AG08395 (cell line): ENCODE data around the gene BLOC1S6.
"Not testable (repeated sequence)": the region's sequence is repeated elsewhere in the genome, so short reads cannot be mapped to it uniquely, and the experiment has no call there.

Experiments
- DNase-seq: peaks from one replicate; pipeline ENCODE4 v3.0.0; 2012; ENCODE audit warnings: mixed read lengths, low spot score

The BLOC1S6 gene

DNA sequence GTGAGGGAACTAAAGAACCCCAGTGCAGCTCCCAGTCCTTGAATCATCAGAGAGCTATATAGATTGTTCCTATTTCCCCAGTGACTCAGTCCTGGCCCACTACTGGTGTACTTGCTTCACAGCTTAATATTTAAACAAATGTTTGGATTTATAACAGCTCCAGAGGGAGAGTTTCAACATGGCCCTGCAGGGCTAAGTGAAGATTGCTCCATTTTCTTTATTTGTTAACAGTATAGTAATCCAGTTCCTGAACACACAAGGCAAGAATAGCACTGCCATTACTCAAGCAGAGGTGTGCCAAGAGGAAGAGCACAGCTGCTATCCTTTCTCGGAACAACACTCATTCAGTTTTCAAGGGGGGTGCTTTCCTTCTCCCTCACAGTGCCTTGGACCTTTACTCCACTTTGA, 54.2 kb downstream of the BLOC1S6 start:
- DNase-seq: peak; percentile 67

DNA sequence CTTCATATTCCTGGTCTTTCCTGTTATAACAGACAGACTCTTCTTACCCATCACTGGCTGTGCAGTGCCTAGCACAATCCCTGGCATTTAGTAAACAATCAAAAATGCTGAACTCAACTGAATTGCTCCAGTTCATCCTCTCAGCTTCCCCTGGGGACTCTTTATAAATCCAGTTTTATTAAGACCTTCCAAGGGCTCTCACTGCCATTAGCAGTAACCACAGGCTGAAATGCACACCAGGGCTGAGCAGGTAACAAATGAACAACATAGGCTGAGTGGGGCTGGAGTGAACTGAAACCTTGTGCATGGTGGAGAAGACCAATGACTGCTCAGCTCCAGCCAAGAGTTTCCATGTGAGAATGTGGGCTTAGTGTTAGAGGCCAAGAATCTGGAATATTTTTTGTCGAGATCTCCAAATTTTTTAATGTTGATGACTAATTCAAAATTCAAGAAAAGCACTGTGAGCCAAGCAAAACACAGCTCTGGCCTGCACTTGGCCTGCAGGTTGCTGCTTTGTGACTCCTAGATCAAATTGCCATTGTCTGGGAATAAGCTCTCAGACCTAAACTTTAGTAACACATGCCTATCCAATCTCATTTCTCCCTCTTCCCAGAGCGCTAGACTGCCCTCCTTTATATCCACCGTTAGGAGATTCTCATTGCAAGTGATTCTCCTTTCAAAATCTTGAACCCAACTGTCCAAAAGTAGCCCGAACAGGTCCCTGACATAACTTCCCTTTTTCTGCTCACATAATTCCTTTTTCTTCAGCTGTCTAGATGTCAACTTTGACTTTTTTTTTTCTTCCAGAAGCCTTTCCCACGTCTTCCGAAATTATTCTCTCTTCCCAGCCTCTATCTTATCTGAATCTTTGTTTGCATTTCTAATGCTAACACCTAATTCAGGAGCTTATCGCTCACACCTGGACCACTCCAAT, 55.1 kb downstream of the BLOC1S6 start:
- DNase-seq: peak; percentile 89

DNA sequence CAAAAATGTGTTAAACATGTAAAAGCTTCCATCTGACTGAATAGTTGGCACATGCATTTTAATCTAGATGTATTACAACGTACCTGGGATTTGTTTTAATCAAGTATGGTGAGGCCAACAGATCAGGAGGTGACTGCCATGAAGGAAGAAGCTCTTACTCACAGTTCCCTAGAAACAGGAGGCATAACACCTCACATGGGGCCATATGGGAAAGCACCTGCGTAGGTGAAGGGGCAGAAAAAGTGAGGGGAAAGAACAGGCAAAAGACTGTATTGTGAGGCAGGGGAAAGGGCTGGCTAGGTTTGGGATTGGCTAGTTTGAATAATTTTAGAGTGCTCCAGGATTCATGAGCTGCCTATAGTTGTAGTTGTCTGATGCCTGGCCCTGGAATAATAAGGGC, 57.3 kb downstream of the BLOC1S6 start:
- no peak for DNase-seq

DNA sequence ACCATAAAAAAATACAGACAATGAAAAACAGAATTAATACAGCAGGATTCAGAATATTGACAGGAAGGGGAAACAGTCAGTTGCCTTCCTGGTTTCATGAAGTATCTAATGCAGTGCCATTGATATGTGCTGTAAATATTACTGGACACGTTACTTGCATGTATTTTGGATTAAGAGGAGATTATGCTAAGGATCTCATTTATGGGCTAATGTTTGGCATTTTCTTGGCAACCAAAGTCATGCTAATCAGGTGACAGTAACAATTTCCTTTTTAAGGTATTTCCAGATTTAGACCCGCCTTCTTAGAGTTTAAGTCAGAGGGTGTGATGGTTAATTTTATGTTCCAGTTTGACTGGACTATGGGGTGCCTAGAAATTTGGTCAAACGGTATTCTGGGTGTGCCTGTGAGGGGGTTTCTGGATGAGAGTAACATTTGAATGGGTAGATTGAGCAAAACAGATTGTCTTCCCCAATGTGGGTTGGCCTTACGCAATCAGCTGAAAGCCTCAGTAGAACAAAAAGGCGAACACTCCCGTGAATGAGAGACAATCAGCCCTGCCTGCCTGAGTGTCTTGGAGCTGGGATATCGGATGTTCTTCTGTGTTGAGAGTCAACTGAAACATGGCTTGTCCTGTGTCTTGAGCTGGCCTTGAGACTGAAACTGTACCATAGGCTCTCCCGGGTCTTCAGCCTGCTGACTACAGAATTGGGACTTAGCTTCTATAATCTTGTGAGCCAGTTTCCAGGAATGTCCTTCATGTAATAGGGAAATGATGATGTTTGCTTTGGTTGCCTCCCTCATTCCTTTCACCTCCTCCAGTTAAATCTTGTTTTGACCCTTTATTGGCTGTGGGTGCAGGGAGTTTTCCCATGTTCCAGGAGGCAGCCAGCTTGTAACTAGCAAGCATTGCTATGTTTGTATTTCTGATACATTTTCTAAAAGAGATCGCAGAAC, 58.1 kb downstream of the BLOC1S6 start:
- DNase-seq: peak; percentile 51

DNA sequence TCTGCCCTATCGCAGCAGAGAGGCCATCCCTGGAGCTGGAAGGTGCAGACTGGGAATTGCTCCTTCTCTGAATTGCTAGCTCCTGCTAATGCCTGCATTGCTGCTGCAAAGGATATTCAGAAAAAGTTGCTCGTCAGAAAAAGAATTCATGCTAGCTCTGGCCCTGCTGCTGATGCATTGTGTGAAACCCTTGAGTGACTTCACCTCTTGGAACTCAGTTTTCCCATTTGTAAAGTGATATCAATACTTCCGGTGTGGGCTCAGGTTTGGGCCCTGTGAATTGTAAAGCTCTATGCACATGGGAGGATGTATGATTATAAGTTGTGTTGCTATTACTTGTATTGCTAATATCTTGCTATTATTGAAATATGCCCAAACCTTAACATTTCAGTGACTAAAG, 59.0 kb downstream of the BLOC1S6 start:
- DNase-seq: no peak

DNA sequence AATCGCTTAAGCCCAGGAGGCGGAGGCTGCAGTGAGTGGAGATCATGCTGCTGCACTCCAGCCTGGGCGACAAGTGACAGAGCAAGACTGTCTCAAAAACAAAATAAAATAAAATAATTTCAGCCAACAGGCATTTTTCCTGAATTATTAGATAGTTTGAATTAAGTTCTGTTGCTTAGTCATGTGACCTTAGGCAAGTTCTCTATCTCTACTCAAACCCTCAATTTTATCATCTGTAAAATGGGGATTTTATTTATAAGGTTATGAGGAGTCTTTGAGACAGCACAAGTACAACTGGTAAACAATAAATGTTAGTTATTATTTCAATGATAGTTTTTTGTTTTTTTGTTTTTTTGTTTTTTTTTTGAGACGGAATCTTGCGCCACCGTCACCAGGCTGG, 60.6 kb downstream of the BLOC1S6 start:
- DNase-seq: no peak

DNA sequence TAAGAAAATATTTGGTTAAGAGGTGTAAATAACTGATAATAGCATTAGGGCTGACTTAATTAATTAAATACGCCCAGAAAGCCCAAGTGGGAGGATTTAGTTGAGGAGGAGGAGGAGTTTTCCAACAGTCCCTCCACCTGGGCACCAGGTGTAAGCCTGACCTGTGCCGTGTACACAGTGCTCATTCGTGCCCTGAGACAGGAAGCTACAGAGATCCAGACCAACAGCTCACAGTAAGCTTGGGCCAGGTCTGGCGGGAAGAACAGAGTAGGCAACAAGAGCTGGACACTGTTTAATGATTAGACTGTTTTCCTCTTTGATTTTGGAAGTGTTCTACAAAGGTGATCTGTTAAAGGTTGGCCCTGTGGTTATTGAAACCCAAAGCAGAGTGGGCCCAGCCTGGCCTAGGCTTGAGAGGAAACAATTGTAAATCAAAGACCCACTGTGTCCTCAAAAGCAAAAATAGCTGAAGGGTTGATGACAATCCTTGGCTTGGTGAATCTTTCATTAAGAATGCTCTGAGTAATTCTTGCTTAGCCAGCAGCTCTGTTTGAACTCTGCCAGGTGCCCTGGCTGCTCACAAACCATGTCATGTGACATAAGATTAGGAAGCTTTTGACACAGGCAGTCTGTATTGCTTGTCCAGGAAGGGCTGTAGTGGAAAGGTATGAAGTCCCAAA, 61.5 kb downstream of the BLOC1S6 start:
- DNase-seq: peak; percentile 47

DNA sequence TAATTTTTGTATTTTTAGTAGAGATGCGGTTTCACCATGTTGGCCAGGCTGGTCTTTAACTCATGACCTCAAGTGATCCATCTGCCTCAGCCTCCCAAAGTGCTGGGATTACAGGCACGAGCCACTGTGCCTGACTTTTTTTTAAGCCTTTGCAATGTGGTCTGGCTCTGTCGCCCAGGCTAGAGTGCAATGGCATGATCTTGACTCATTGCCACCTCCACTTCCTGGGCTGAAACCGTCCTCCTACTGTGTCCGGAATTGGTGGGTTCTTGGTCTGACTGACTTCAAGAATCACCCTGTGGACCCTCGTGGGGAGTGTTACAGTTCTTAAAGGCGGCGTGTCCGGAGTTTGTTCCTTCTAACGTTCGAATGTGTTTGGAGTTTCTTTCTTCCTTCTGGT, 62.8 kb downstream of the BLOC1S6 start:
- DNase-seq: not testable (repeated sequence)

DNA sequence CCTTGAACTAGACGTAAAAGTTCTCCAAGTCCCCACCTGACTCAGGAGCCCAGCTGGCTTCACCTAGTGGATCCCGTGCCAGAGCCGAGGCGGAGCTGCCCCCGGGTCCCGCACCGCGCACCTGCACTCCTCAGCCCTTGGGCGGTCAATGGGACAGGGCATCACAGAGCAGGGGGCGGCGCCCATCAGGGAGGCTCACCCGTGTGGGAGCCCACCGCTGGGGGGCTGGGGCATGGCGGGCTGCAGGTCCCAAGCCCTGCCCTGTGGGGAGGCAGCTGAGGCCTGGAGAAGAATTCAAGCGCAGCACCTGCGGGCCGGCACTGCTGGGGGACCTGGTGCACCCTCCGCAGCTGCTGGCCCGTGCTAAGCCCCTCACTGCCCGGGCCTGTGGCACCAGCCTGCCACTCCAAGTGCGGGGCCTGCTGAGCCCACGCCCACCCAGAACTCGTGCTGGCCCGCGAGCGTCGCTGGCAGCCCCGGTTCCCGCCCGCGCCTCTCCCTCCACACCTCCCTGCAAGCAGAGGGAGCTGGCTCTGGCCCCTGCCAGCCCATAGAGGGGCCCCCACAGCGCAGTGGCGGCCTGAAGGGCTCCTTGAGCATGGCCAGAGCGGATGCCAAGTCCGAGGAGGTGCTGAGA, 63.8 kb downstream of the BLOC1S6 start:
- no peak for DNase-seq

DNA sequence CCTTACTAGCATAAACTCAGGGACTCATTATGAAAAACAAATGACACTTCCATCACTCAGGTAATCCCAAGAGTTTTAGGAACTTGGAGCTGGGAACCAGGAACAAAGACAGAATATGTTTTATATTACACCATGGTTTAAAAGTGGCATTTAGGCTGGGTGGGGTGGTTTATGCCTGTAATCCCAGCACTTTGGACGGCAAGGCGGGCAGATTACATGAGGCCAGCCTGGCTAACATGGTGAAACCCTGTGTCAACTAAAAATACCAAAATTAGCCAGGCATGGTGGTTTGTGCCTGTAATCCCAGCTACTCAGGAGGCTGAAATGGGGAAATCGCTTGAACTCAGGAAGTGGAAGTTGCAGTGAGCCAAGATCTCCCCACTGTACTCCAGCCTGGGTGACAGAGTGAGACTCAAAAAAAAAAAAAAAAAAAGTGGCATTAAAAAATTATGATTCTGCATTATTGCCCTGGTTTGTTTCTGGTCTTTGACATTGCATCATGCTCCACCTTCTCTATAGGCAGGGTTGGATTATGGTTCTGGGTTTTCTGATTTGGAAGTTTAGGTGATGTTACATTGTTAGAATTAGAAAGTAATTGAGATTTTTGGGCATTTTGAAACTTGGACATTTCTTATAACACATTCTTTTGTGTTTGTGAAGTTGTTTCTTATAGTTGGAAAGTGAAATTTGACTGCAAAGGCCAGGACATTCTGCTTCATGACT, 66.7 kb downstream of the BLOC1S6 start:
- no peak for DNase-seq

DNA sequence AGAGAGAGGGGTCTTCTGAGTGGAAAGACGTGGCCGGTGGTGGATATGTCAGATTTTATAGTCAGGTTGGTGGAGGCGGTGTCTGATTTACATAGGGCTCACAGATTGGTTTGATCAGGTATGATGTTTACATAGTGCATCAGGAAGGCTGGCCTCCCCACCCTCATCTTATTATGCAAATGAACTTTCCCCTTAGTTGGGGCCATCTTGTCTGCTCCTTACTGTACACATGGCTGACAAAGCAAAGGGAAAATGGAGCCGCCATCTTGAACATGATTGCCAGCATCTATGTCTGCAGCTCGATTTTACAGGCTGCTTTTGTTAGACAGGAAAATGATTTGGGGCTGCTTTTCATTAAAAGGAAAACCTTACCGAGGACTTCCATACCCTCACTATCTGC, 67.6 kb downstream of the BLOC1S6 start:
- no peak for DNase-seq

DNA sequence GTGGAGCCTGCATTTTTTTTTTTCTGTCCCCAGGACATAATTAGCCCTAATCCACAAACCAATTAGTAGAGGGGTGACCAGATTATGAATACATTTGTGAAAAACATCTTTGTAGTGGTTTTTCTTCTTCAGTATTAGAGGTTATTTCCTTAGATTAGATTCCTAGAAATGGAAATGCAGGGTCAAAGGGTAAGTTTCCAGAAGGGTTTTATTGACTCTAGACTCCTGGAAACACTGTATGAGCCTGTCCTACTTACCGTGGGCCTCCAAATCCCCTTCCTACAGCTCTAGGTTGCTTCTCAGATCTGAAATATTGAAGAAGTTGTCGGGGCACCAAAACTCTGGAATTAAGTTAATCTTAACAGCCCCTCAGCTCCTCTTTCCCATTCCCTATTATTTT, 70.1 kb downstream of the BLOC1S6 start:
- DNase-seq: no peak

DNA sequence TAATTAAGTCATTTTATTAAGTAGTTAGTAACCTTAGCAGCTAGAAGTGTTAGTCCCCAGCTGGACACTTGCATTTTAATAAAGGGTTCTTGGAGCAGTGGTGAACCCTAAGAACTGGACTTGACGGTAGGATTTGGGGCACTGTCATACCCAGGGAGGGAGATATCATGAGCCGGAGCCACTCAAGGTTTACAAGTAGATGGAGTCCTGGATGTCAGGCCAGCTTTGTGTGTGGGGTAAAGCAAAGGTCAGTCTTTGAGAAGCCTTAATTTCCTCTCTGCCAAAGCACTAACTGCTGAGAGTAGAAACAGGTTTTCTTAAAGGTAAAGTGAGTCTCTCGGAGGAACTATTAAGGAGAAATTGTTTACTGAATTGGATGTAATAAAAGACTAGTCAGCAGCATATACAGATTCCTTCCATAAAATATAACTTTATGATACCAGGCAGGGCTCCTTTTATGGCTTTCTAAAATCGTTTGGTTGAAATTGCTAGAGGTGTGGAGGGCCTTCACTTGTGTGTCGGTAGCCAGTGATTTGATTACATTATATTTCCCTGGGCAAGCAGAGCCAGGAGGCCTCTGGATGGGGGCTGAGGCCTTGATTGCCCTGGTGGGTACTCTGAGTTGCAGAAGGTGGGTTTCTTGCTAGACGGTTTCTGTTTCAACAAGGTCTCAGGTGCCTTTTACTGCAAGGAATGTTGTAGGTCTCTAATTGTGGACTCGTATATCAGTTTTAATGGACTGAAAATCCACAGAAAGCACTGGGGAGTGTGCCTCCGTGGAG, 70.8 kb downstream of the BLOC1S6 start:
- no peak for DNase-seq
